Frontal cortex (tissue), 4 donors: ENCODE data around the gene EZH1. TPM values are rescaled to one million over a fixed set of nuclear protein-coding genes. Genes with fewer than 3 reads are reported as not detected.
A peak's percentile ranks its signal among the peaks of the same experiment; 100 is the strongest.

ENCODE experiments used
- DNase-seq, 2 donors: peaks; one replicate each; pipeline ENCODE4 v3.0.0; 2012; ENCODE audit warnings: low spot score in 2 of 2
- FAIRE-seq: peaks from 2 replicates; lab custom pipeline; 2012; peaks lifted over from hg19 to GRCh38; lab: Jason Lieb, UNC
- total RNA-seq: library from RNA; depleted of rRNA; stranded (reverse); fragments of >200 nt; gene quantifications from one replicate; pipeline ENCODE4 v1.2.3, GENCODE V29; 2014
- donor health status: control.
- donor health status: control.
- donor health status: control.

Gene EZH1
- total RNA-seq, 1 donor from 2014 or later, result 24.9 TPM

- FAIRE-seq, result no peak
- DNase-seq, result no peak
Observed at GRCh38 chr17:42740699-42741098, 4.1 kb downstream of the EZH1 start.

GRCh38 chr17:42725143-42725542 lies 19.7 kb downstream of the EZH1 start:
- FAIRE-seq, result no peak

GRCh38 chr17:42723636-42724035 lies 21.2 kb downstream of the EZH1 start:
- FAIRE-seq (no peak), DNase-seq (no peak)

More at GRCh38 chr17:42725143-42725542, 19.7 kb downstream of the EZH1 start:
- DNase-seq, result no peak

- peak; percentile 51 to 67 for DNase-seq
Observed at GRCh38 chr17:42720996-42721583, 23.8 kb downstream of the EZH1 start.

GRCh38 chr17:42709561-42709960 lies 35.3 kb downstream of the EZH1 start:
- no peak for FAIRE-seq
- no peak for DNase-seq

More at GRCh38 chr17:42720996-42721583, 23.8 kb downstream of the EZH1 start:
- FAIRE-seq, result no peak

GRCh38 chr17:42708588-42708987 lies 36.3 kb downstream of the EZH1 start:
- DNase-seq (no peak), FAIRE-seq (no peak)

GRCh38 chr17:42706732-42707131 lies 38.1 kb downstream of the EZH1 start:
- FAIRE-seq, result no peak
- no peak for DNase-seq

GRCh38 chr17:42704837-42705494 lies 39.9 kb downstream of the EZH1 start:
- DNase-seq (no peak), FAIRE-seq (no peak)

- FAIRE-seq (no peak), DNase-seq (no peak)
Observed at GRCh38 chr17:42704490-42704836, 40.4 kb downstream of the EZH1 start.

GRCh38 chr17:42702446-42702845 lies 42.4 kb downstream of the EZH1 start:
- FAIRE-seq (no peak), DNase-seq (no peak)

GRCh38 chr17:42700586-42701289 lies 44.1 kb downstream of the EZH1 start:
- DNase-seq (no peak), FAIRE-seq (no peak)

GRCh38 chr17:42699415-42699740 lies 45.5 kb downstream of the EZH1 start:
- no peak for FAIRE-seq
- DNase-seq, result no peak

- no peak for FAIRE-seq
- no peak for DNase-seq
Observed at GRCh38 chr17:42698736-42699414, 46.0 kb downstream of the EZH1 start.

GRCh38 chr17:42697108-42697811 lies 47.6 kb downstream of the EZH1 start:
- FAIRE-seq, result no peak
- DNase-seq, result no peak

GRCh38 chr17:42695500-42695899 lies 49.3 kb downstream of the EZH1 start:
- FAIRE-seq (no peak), DNase-seq (no peak)

GRCh38 chr17:42694524-42694923 lies 50.3 kb downstream of the EZH1 start:
- DNase-seq, result no peak
- FAIRE-seq, result no peak

- DNase-seq (no peak), FAIRE-seq (no peak)
Observed at GRCh38 chr17:42692489-42692888, 52.4 kb downstream of the EZH1 start.

- FAIRE-seq (no peak), DNase-seq (peak in 1 of 2 donors; percentile 20)
Observed at GRCh38 chr17:42691021-42691545, 53.8 kb downstream of the EZH1 start.

- FAIRE-seq (no peak), DNase-seq (no peak)
Observed at GRCh38 chr17:42690596-42690995, 54.2 kb downstream of the EZH1 start.

GRCh38 chr17:42687707-42688320 lies 57.0 kb downstream of the EZH1 start:
- no peak for DNase-seq
- no peak for FAIRE-seq
